Keratinocyte (primary cell): Measurements from ENCODE around the gene ANKRD33. TPM values are rescaled to one million over a fixed set of nuclear protein-coding genes. Genes with fewer than 3 reads are reported as not detected.
A peak's percentile ranks its signal among the peaks of the same experiment; 100 is the strongest.

Source experiments
- DNase-seq: peaks from one replicate; pipeline ENCODE4 v3.0.0-alpha.2; 2011; ENCODE audit warnings: low read depth, missing footprints, low spot score
- FAIRE-seq: peaks from 2 replicates; lab custom pipeline; 2011; peaks lifted over from hg19 to GRCh38; lab: Jason Lieb, UNC
- H2AFZ ChIP-seq: 2 replicates; pipeline ENCODE4 v1.6.0; 2012; ENCODE audit warnings: low read length, control low read depth, inconsistent platforms; ENCODE audit not compliant: control insufficient read depth
- H3K27ac ChIP-seq: 2 replicates; pipeline ENCODE4 v1.5.1; 2011; ENCODE audit warnings: low read length; ENCODE audit not compliant: control insufficient read depth, insufficient read depth
- H3K27me3 ChIP-seq: 3 replicates; pipeline ENCODE4 v1.6.0; 2011; ENCODE audit warnings: low read length; ENCODE audit not compliant: control insufficient read depth, insufficient read depth; ENCODE audit errors: extremely low read depth
- H3K36me3 ChIP-seq, 2 experiments: 2 replicates in 1 of 2; 3 replicates in 1 of 2; pipeline ENCODE4 v1.5.1; 2011; ENCODE audit warnings: low read length in 2 of 2, mild to moderate bottlenecking in 1 of 2; ENCODE audit not compliant: control insufficient read depth in 2 of 2, insufficient read depth in 2 of 2; ENCODE audit errors: extremely low read depth in 1 of 2
- H3K4me1 ChIP-seq: 3 replicates; pipeline ENCODE4 v1.5.1; 2011; ENCODE audit warnings: low read length; ENCODE audit not compliant: control insufficient read depth, insufficient read depth; ENCODE audit errors: extremely low read depth
- H3K4me2 ChIP-seq: 3 replicates; pipeline ENCODE4 v1.6.0; 2011; ENCODE audit warnings: low read depth, low read length; ENCODE audit not compliant: control insufficient read depth, insufficient read depth; ENCODE audit errors: extremely low read depth
- H3K4me3 ChIP-seq, 3 experiments: fragments of 200-600 bp in 1 of 3; sonication (generic) in 1 of 3; 2 replicates in 2 of 3; 3 replicates in 1 of 3; pipeline ENCODE4 v1.5.1; 2011 to 2016; ENCODE audit warnings: low read length in 3 of 3, mild to moderate bottlenecking in 3 of 3, control low read depth in 2 of 3, inconsistent platforms in 1 of 3, low read depth in 1 of 3, mixed read lengths in 1 of 3, mixed run types in 1 of 3, moderate library complexity in 1 of 3; ENCODE audit not compliant: control insufficient read depth in 2 of 3, insufficient read depth in 2 of 3; ENCODE audit errors: extremely low read depth in 1 of 3
- H3K79me2 ChIP-seq: 2 replicates; pipeline ENCODE4 v1.6.0; 2012; ENCODE audit warnings: low read length; ENCODE audit not compliant: control insufficient read depth, insufficient read depth
- H3K9ac ChIP-seq: 3 replicates; pipeline ENCODE4 v1.6.0; 2011; ENCODE audit warnings: low read length; ENCODE audit not compliant: control insufficient read depth, insufficient read depth; ENCODE audit errors: extremely low read depth
- H3K9me1 ChIP-seq: 3 replicates; pipeline ENCODE4 v1.6.0; 2011; ENCODE audit warnings: low read length; ENCODE audit not compliant: control insufficient read depth, insufficient read depth; ENCODE audit errors: extremely low read depth
- H3K9me3 ChIP-seq: 2 replicates; pipeline ENCODE4 v1.5.1; 2012; ENCODE audit warnings: low read depth, low read length; ENCODE audit not compliant: control insufficient read depth
- H4K20me1 ChIP-seq: 3 replicates; pipeline ENCODE4 v1.6.0; 2011; ENCODE audit warnings: low read length; ENCODE audit not compliant: control insufficient read depth, insufficient read depth; ENCODE audit errors: extremely low read depth
- CTCF ChIP-seq, 3 experiments: IDR thresholded peaks in 1 of 3; conservative IDR thresholded peaks in 1 of 3; optimal IDR thresholded peaks in 1 of 3; 2 replicates in 2 of 3; 3 replicates in 1 of 3; pipeline versions ENCODE3 to v1.5.1; 2011; ENCODE audit warnings: low read length in 3 of 3, mild to moderate bottlenecking in 3 of 3, moderate library complexity in 2 of 3, control low read depth in 1 of 3, inconsistent platforms in 1 of 3; ENCODE audit not compliant: insufficient read depth in 2 of 3; ENCODE audit errors: extremely low read depth in 1 of 3
- EZH2 ChIP-seq: IDR thresholded peaks from one replicate; pipeline ENCODE4 v1.6.1; 2012; ENCODE audit warnings: inconsistent platforms, mild to moderate bottlenecking, low read length, moderate library complexity
- dilution Hi-C: fragments of 300-500 bp; cut with MboI; formaldehyde crosslinking; loops from one replicate; pipeline ENCODE4 v1.7.0; 2020; ENCODE audit warnings: low sequenced_read_pairs; ENCODE audit not compliant: extremely low pct_ligation_motif_present
- polyA plus RNA-seq, 5 experiments: library from polyadenylated mRNA; depleted of rRNA in 3 of 5; stranded (reverse) in 3 of 5; stranded (forward) in 1 of 5; unstranded in 1 of 5; fragments of >200 nt; gene quantifications; 1 replicate in 1 of 5; 2 replicates in 3 of 5; 3 replicates in 1 of 5; pipeline versions ENCODE4 v1.2.1 to v1.2.3, GENCODE V29; 2011 to 2012; ENCODE audit warnings: missing spikeins in 2 of 5, low read depth in 1 of 5, low replicate concordance in 1 of 5

ANKRD33 gene
- polyA plus RNA-seq, 1 donor (not counting 4 experiments of a cell fraction or from before 2014, with no cell fraction given): not detected

- H3K36me3 ChIP-seq: no peaks in the 10 kb centered on the region
- H3K79me2 ChIP-seq: no peaks in the 10 kb centered on the region
- DNase-seq (no peak), FAIRE-seq (no peak)
- H3K9ac ChIP-seq: no peak within 1 kb of the TSS
- no peaks in the 10 kb centered on the region for H3K9me1 ChIP-seq
- no peak within 1 kb of the TSS for H2AFZ ChIP-seq
- H4K20me1 ChIP-seq: no peaks in the 10 kb centered on the region
- no peak within 1 kb of the TSS for H3K27ac ChIP-seq
- peak within 1 kb of the TSS; percentile 10 for H3K4me2 ChIP-seq
- TF ChIP-seq CTCF (optimal IDR thresholded peaks at IDR 0.05 in 1 of 3, IDR thresholded peaks at IDR 0.05 in 1 of 3, conservative IDR thresholded peaks at IDR 0.05 in 1 of 3; ENCODE audit: extremely low read depth in 1 of 3, insufficient read depth in 2 of 3, low read length in 3 of 3): no peak
- TF ChIP-seq EZH2: no peak
- H3K9me3 ChIP-seq: no peaks in the 10 kb centered on the region
- peak within 1 kb of the TSS in 1 of 3 experiments; percentile 27 for H3K4me3 ChIP-seq
- peaks cover 31% of the 10 kb centered on the region for H3K27me3 ChIP-seq
- peaks cover 8% of the 10 kb centered on the region for H3K4me1 ChIP-seq
- dilution Hi-C loops: no loop called here
Observed at GRCh38 chr12:51907083-51907855, 19.4 kb downstream of the ANKRD33 start, which contains the start of gene ACVRL1. ACVRL1 (plus strand) TSS chr12:51907504; CDS start chr12:51912475, 4,971 bp downstream.

GRCh38 chr12:51907856-51908425, 20.0 kb downstream of the ANKRD33 start:
- Histone ChIP-seq H3K4me2 (no peak overlapping the region), H3K27ac (no peak overlapping the region), H3K9me3 (no peaks in the 10 kb centered on the region), H3K9ac (no peak overlapping the region), H3K4me3 (peak overlapping the region in 1 of 3 experiments; percentile 27), H4K20me1 (no peaks in the 10 kb centered on the region), H3K36me3 (no peaks in the 10 kb centered on the region), H3K4me1 (peaks cover 8% of the 10 kb centered on the region), H3K27me3 (peaks cover 31% of the 10 kb centered on the region), H2AFZ (no peak overlapping the region), H3K9me1 (no peaks in the 10 kb centered on the region), H3K79me2 (no peaks in the 10 kb centered on the region)
- no peak for FAIRE-seq
- dilution Hi-C loops: no loop called here
- TF ChIP-seq EZH2: peak; percentile 71
- TF ChIP-seq CTCF (optimal IDR thresholded peaks at IDR 0.05 in 1 of 3, IDR thresholded peaks at IDR 0.05 in 1 of 3, conservative IDR thresholded peaks at IDR 0.05 in 1 of 3; ENCODE audit: extremely low read depth in 1 of 3, insufficient read depth in 2 of 3, low read length in 3 of 3): no peak
- DNase-seq: no peak
